ENCODE results near the gene FANCL.
"Not testable (repeated sequence)": the region's sequence is repeated elsewhere in the genome, so short reads cannot be mapped to it uniquely, and the experiment has no call there.

DNA sequence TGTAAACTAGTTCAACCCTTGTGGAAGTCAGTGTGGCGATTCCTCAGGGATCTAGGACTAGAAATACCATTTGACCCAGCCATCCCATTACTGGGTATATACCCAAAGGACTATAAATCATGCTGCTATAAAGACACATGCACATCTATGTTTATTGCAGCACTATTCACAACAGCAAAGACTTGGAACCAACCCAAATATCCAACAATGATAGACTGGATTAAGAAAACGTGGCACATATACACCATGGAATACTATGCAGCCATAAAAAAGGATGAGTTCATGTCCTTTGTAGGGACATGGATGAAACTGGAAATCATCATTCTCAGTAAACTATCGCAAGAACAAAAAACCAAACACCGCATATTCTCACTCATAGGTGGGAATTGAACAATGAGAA, 63.9 kb downstream of the FANCL start:
- TF ChIP-seq, protein P1, sequence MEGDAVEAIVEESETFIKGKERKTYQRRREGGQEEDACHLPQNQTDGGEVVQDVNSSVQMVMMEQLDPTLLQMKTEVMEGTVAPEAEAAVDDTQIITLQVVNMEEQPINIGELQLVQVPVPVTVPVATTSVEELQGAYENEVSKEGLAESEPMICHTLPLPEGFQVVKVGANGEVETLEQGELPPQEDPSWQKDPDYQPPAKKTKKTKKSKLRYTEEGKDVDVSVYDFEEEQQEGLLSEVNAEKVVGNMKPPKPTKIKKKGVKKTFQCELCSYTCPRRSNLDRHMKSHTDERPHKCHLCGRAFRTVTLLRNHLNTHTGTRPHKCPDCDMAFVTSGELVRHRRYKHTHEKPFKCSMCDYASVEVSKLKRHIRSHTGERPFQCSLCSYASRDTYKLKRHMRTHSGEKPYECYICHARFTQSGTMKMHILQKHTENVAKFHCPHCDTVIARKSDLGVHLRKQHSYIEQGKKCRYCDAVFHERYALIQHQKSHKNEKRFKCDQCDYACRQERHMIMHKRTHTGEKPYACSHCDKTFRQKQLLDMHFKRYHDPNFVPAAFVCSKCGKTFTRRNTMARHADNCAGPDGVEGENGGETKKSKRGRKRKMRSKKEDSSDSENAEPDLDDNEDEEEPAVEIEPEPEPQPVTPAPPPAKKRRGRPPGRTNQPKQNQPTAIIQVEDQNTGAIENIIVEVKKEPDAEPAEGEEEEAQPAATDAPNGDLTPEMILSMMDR (IDR thresholded peaks at IDR 0.05): not testable (repeated sequence)
- not testable (repeated sequence) for TF ChIP-seq POLR2A (IDR thresholded peaks at IDR 0.05)

Data from right lobe of liver (tissue), 4 donors.